Neural progenitor cell (in vitro differentiated cells): ENCODE data around the gene CYYR1. TPM values are rescaled to one million over a fixed set of nuclear protein-coding genes. Genes with fewer than 3 reads are reported as not detected.

Source experiments
- DNase-seq: peaks from one replicate; pipeline ENCODE4 v3.0.0-alpha.2; 2016; ENCODE audit warnings: low spot score
- H2AFZ ChIP-seq: fragments of 200-600 bp; sonication (generic); replicated peaks from 2 replicates; pipeline ENCODE4 v1.6.1; 2016; ENCODE audit warnings: antibody characterized with exemption
- H3F3A ChIP-seq: fragments of 200-600 bp; sonication (generic); 2 replicates; pipeline ENCODE4 v1.6.1; 2016; ENCODE audit warnings: antibody characterized with exemption, low read depth
- H3K27ac ChIP-seq: fragments of 200-600 bp; sonication (generic); 2 replicates; pipeline ENCODE4 v1.5.1; 2016; ENCODE audit warnings: mild to moderate bottlenecking
- H3K27me3 ChIP-seq: fragments of 200-600 bp; sonication (generic); 2 replicates; pipeline ENCODE4 v1.6.1; 2016; ENCODE audit warnings: mild to moderate bottlenecking, moderate library complexity
- H3K36me3 ChIP-seq: fragments of 200-600 bp; sonication (generic); 2 replicates; pipeline ENCODE4 v1.5.1; 2016
- H3K4me1 ChIP-seq: fragments of 200-600 bp; sonication (generic); 2 replicates; pipeline ENCODE4 v1.6.1; 2016; ENCODE audit warnings: mixed run types
- H3K4me2 ChIP-seq: fragments of 200-600 bp; sonication (generic); 2 replicates; pipeline ENCODE4 v1.6.1; 2016
- H3K4me3 ChIP-seq: fragments of 200-600 bp; sonication (generic); 2 replicates; pipeline ENCODE4 v1.5.1; 2016
- H3K79me2 ChIP-seq: fragments of 200-600 bp; sonication (generic); 2 replicates; pipeline ENCODE4 v1.6.1; 2016; ENCODE audit warnings: low read depth
- H3K9ac ChIP-seq: fragments of 200-600 bp; sonication (generic); 2 replicates; pipeline ENCODE4 v1.6.1; 2016
- H3K9me3 ChIP-seq: fragments of 200-600 bp; sonication (generic); 2 replicates; pipeline ENCODE4 v1.5.1; 2016; ENCODE audit warnings: low read depth
- H4K20me1 ChIP-seq: fragments of 200-600 bp; sonication (generic); 2 replicates; pipeline ENCODE4 v1.6.1; 2016; ENCODE audit warnings: low read depth
- H3K27ac Mint-ChIP-seq: 3 replicates; pipeline ENCODE4 v1.8.0; 2021; ENCODE audit warnings: mixed read lengths
- H3K27me3 Mint-ChIP-seq: 2 replicates; pipeline ENCODE4 v1.8.0; 2022; ENCODE audit warnings: low read depth, mild to moderate bottlenecking, inconsistent platforms, moderate library complexity, mixed read lengths; ENCODE audit not compliant: insufficient read depth
- H3K36me3 Mint-ChIP-seq: 3 replicates; pipeline ENCODE4 v1.8.0; 2021; ENCODE audit warnings: mixed read lengths
- H3K4me1 Mint-ChIP-seq: 3 replicates; pipeline ENCODE4 v1.8.0; 2021; ENCODE audit warnings: mixed read lengths
- H3K4me3 Mint-ChIP-seq: 3 replicates; pipeline ENCODE4 v1.8.0; 2021; ENCODE audit warnings: mild to moderate bottlenecking, moderate library complexity, mixed read lengths
- H3K9me3 Mint-ChIP-seq: 3 replicates; pipeline ENCODE4 v1.8.0; 2020; ENCODE audit warnings: mixed read lengths
- EZH2 ChIP-seq: fragments of 200-600 bp; sonication (generic); IDR thresholded peaks from 2 replicates; pipeline ENCODE4 v1.6.1; 2017; ENCODE audit warnings: antibody characterized with exemption, mild to moderate bottlenecking, moderate library complexity
- EZH2phosphoT487 ChIP-seq: fragments of 200-600 bp; sonication (generic); IDR thresholded peaks from 2 replicates; pipeline ENCODE4 v1.6.1; 2017; ENCODE audit warnings: antibody characterized with exemption
- total RNA-seq: library from RNA; depleted of rRNA; stranded (reverse); fragments of >200 nt; gene quantifications from 2 replicates; pipeline ENCODE4 v1.2.3, GENCODE V29; 2015; ENCODE audit warnings: low replicate concordance
- TF ChIP-seq, protein P1 (sequence below): fragments of 200-600 bp; sonication (generic); IDR thresholded peaks from 2 replicates; pipeline ENCODE4 v1.5.1; 2017; ENCODE audit warnings: antibody characterized with exemption, mild to moderate bottlenecking

The CYYR1 gene
- total RNA-seq, 1 donor from 2014 or later: 25.7 TPM

DNA sequence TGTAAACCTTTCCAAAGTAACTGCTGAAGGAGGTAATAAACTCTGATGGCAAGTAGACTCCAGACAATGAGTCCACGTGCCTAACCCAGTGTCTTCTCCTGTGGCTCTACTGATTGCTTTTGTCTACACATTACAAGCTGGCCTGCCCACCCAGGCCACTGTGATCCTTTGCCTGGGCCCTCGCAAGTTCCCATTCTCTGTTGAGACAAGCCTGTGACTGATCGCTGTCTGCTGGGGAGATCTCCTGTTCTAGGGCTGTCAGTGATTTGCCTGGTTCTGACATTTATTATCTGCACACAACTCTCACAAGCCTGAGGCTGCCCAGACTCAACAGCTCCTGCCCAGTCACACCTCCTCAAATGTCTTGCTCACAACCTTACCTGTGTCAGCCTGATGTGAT lies 81.4 kb downstream of the CYYR1 start:
- Mint-ChIP-seq H3K27ac (peak overlapping the region; percentile 90), H3K9me3 (peaks cover 6% of the 10 kb centered on the region), H3K4me1 (peaks cover 16% of the 10 kb centered on the region), H3K4me3 (no peak overlapping the region), H3K27me3 (no peaks in the 10 kb centered on the region), H3K36me3 (peaks cover 25% of the 10 kb centered on the region)
- no peak overlapping the region for H2AFZ ChIP-seq
- no peaks in the 10 kb centered on the region for H4K20me1 ChIP-seq
- no peak overlapping the region for H3K9ac ChIP-seq
- H3K4me1 ChIP-seq: peaks cover 25% of the 10 kb centered on the region
- H3K36me3 ChIP-seq: peaks cover 4% of the 10 kb centered on the region
- peaks cover 14% of the 10 kb centered on the region for H3F3A ChIP-seq
- no peaks in the 10 kb centered on the region for H3K9me3 ChIP-seq
- H3K79me2 ChIP-seq: no peaks in the 10 kb centered on the region
- peak overlapping the region; percentile 65 for H3K4me2 ChIP-seq
- peak overlapping the region; percentile 90 for H3K27ac ChIP-seq
- H3K27me3 ChIP-seq: no peaks in the 10 kb centered on the region
- no peak for DNase-seq
- TF ChIP-seq EZH2: no peak
- TF ChIP-seq EZH2phosphoT487: no peak
- TF ChIP-seq, protein P1, sequence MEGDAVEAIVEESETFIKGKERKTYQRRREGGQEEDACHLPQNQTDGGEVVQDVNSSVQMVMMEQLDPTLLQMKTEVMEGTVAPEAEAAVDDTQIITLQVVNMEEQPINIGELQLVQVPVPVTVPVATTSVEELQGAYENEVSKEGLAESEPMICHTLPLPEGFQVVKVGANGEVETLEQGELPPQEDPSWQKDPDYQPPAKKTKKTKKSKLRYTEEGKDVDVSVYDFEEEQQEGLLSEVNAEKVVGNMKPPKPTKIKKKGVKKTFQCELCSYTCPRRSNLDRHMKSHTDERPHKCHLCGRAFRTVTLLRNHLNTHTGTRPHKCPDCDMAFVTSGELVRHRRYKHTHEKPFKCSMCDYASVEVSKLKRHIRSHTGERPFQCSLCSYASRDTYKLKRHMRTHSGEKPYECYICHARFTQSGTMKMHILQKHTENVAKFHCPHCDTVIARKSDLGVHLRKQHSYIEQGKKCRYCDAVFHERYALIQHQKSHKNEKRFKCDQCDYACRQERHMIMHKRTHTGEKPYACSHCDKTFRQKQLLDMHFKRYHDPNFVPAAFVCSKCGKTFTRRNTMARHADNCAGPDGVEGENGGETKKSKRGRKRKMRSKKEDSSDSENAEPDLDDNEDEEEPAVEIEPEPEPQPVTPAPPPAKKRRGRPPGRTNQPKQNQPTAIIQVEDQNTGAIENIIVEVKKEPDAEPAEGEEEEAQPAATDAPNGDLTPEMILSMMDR: no peak
- H3K4me3 ChIP-seq: no peak overlapping the region

DNA sequence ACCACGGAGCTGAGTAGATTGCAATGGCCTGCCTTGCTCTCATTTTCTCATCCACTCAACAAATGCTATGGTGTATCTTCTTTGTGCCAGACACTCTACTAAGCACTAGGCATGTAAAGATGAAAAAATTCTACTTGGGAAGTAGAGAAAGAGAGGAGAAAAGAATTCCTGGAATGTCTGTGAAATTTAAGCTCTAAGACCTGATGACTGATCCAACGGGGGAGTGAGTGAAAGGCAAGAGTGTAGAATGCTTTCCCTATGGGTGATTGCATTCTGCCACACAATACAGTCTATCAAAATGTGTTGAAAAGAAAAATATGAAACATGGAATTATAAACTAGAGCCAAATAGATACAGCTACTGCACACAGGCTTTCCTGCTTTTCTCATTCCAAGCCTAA lies 82.3 kb downstream of the CYYR1 start:
- peak overlapping the region; percentile 85 for H3K27ac Mint-ChIP-seq
- Histone ChIP-seq H3K4me1 (peaks cover 25% of the 10 kb centered on the region), H3K9me3 (no peaks in the 10 kb centered on the region), H3K79me2 (no peaks in the 10 kb centered on the region), H3K27ac (peak overlapping the region; percentile 90), H3F3A (peaks cover 14% of the 10 kb centered on the region), H3K36me3 (peaks cover 4% of the 10 kb centered on the region), H3K9ac (no peak overlapping the region), H2AFZ (no peak overlapping the region), H3K4me3 (peak overlapping the region; percentile 6), H4K20me1 (no peaks in the 10 kb centered on the region), H3K4me2 (peak overlapping the region; percentile 65), H3K27me3 (no peaks in the 10 kb centered on the region)
- no peak overlapping the region for H3K4me3 Mint-ChIP-seq
- DNase-seq: peak; percentile 54
- TF ChIP-seq, protein P1: no peak
- TF ChIP-seq EZH2phosphoT487 (no peak), EZH2 (no peak)
- peaks cover 6% of the 10 kb centered on the region for H3K9me3 Mint-ChIP-seq
- peaks cover 25% of the 10 kb centered on the region for H3K36me3 Mint-ChIP-seq
- H3K27me3 Mint-ChIP-seq: no peaks in the 10 kb centered on the region
- H3K4me1 Mint-ChIP-seq: peaks cover 16% of the 10 kb centered on the region

DNA sequence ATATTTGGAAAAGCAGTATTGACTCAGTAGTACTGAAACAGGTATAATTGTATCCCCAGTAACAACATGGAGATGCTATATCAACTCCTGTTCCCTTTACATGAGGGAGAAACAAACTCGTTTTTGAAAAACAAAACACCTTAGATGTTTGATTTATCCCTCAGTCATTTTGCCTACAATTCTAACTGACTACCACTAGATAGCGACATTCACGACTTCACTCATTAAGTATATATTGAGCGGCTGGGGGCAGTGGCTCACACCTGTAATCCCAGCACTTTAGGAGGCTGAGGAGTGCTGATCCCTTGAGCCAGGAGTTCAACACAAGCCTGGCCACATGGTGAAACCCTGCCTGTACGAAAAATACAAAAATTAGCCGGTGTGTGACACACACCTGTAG lies 83.3 kb downstream of the CYYR1 start:
- H3K27ac Mint-ChIP-seq: no peak overlapping the region
- Histone ChIP-seq H3K9ac (no peak overlapping the region), H3K4me1 (peaks cover 25% of the 10 kb centered on the region), H3K36me3 (peaks cover 4% of the 10 kb centered on the region), H2AFZ (no peak overlapping the region), H3K79me2 (no peaks in the 10 kb centered on the region), H3K27me3 (no peaks in the 10 kb centered on the region), H3K27ac (no peak overlapping the region), H3F3A (peaks cover 14% of the 10 kb centered on the region), H3K4me3 (no peak overlapping the region), H4K20me1 (no peaks in the 10 kb centered on the region), H3K4me2 (no peak overlapping the region), H3K9me3 (no peaks in the 10 kb centered on the region)
- H3K27me3 Mint-ChIP-seq: no peaks in the 10 kb centered on the region
- no peak overlapping the region for H3K4me3 Mint-ChIP-seq
- H3K9me3 Mint-ChIP-seq: peaks cover 6% of the 10 kb centered on the region
- peaks cover 25% of the 10 kb centered on the region for H3K36me3 Mint-ChIP-seq
- H3K4me1 Mint-ChIP-seq: peaks cover 16% of the 10 kb centered on the region
- no peak for DNase-seq
- TF ChIP-seq EZH2 (no peak), EZH2phosphoT487 (no peak)
- TF ChIP-seq, protein P1: peak; percentile 8
